G401 (cell line): Measurements from ENCODE around the gene DCC. TPM values are rescaled to one million over a fixed set of nuclear protein-coding genes. Genes with fewer than 3 reads are reported as not detected.
"Not testable (repeated sequence)": the region's sequence is repeated elsewhere in the genome, so short reads cannot be mapped to it uniquely, and the experiment has no call there.

ENCODE experiments used
- DNase-seq: peaks from one replicate; pipeline ENCODE4 v3.0.0-alpha.2; 2015; ENCODE audit warnings: low spot score
- in situ Hi-C: cut with HindIII; loops from 2 replicates; pipeline ENCODE4 v1.10.0; 2016; ENCODE audit warnings: low sequenced_read_pairs, mixed read lengths
- total RNA-seq: library from RNA; depleted of rRNA; stranded (reverse); fragments of >200 nt; shearing (Covaris generic); gene quantifications from 2 replicates; pipeline ENCODE4 v1.2.3, GENCODE V29; 2014

DCC gene
- total RNA-seq, 1 experiment from 2014 or later: not detected

DNA sequence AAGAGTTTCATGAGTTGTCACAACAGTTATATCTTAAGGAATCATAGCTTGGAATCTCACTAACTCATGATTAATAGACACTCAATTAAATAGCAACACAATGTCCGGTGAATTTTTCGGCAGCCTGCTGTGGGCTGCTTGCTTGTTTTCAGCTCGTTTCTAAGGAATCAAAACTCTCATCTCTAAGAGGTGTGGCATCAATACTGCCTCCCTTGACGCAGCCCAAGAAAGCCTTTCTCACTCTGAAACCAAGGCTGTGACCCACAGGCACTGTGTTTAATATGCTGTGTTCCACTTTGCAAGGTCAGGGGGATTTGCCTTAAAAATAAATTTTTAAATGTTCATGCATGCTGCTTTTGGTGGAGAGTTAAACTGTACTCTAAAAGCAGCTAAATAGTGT, 5.4 kb downstream of the DCC start:
- in situ Hi-C loops: no loop called here

DNA sequence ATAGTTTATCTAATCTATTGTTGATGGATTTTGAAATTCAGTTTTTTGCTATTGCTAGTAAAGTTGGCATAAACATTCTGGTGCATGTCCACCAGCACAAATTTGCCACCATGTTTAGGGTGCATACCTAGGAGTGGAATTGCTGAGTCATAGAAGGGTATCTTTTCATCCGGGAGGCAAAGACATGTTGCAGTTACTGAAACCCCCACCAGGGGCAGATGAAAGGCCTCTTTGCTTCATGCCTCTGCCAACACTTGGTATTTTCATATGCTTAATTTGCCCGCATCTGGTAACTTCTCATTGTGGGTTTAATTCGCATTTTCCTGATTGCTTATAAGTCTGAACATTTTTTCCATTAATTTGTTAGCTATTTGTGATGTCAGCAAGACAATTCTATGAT, 8.2 kb downstream of the DCC start:
- DNase-seq: no peak
- in situ Hi-C loops: no loop called here

More for the DNA sequence above, 5.4 kb downstream of the DCC start:
- DNase-seq: no peak

DNA sequence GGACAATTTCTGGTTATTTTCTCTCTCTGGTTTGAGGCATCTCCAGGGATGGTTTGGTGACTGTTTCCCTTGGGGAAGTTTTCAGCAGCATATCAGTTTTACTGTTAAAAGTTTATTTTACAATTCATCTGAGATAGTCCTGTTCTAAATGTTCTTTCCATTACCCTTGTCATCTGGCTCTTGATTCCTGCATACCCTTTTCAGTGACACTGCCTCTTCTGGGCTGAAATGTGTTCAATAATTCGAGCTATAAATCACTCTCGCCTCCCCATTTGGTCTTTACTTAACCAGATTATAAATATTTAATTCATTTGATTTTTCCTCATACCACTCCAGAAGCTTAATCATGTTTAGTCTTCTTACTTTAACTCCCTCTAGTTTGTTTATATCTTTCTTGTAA, 9.5 kb downstream of the DCC start:
- DNase-seq: no peak
- in situ Hi-C loops: no loop called here

DNA sequence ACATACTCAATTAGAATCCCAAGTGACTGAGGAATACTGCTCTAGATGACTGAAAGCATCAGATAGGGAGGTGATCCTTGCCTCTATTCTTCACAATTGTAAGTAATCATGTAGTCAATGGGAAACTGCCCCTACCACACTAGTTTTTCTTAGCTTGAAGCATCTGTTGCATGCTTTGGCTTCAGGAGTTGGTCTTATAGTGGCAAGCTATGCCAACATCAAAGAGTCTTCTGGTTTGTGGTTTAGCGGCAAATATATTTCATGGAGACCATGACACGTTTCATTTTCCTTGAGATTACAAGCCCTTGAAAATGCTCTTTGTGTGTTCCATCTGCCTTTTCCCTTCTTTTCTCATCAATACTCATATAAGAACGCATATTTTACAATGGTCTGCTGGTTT, 12.9 kb downstream of the DCC start:
- DNase-seq: no peak
- in situ Hi-C loops: no loop called here

DNA sequence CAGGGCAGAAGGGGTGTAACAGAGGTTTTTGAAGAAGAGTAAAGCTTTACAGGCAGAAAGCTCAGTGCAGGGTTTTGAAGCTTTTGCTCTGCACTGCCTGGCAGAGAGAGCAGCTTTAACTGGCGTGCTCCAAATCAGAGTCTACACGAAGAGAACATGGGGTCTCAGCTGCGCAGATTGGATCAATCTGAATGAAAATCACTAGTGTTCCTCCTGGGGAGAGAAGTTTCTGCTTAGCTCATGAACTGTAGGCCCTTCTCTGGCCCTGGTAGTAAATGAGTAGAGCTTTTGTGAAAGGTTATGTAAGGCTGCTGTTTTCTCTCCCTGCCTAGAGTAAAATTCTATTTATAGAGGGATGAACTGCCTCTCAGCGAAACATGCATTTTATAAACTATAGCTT, 13.6 kb downstream of the DCC start:
- DNase-seq: no peak
- in situ Hi-C loops: no loop called here

DNA sequence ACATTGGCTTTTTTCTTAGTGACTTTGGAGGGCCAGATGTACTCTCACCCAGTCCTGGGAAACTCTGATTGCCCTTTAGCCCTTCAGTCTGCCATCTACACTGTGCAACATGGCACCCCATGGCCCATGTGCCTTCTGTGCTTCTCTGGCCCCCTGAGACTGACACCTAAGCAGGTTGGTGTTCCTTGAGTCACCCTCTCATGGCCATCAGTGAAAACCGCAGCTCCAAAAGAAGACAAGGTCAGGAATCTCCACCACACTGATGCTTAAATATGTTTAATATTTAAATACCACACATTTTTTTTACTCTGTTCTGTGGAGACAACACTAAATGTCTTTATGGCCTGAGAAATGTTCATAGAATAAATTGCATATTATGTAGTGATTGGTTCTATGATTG, 23.9 kb downstream of the DCC start:
- in situ Hi-C loops: no loop called here
- DNase-seq: no peak

DNA sequence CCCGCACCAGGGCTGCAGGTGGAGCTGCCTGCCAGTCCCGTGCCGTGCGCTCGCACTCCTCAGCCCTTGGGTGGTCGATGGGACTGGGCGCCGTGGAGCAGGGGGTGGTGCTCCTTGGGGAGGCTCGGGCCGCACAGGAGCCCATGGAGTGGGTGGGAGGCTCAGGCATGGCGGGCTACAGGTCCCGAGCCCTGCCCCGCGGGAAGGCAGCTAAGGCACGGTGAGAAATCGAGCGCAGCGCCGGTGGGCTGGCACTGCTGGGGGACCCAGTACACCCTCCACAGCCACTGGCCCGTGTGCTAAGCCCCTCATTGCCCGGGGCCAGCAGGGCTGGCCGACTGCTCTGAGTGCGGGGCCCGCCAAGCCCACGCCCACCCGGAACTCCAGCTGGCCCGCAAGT, 26.9 kb downstream of the DCC start:
- in situ Hi-C loops, DNase-seq: not testable (repeated sequence)

DNA sequence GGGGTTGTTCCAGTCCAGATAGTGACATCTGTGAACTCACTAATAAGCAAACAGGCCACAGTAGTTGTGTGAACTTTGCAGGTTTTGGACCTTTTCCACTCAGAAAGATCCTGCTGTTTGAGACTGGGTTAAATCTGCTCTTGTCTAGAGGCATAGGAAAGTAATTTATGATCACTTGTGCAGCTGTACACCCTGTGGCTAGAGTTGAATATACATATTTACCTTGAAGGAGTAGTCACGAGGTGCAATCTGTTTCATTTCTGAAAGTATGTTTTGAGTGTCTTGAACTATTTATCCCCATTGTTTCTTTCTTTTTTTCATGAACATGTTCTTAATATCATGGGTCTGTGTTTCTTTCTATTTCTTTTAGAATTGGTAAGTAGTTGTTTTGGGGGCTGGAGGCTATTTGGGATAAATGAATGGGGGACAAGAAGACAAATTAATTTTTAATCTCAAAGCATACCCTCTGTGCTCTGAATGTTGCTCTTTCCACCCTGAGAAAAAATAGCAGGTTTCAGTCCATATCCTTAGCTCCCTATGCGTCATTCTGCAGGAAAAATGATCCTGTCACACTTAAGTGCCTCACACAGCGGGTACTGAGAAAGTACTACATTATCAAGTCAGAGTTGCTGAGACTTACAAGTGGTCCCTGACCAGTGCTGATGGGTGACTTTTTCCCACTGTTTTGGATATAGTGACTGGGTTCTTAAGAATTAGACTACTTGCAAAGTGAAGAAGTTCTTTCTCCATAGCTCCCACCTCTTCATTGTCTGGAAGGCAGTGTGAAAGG, 28.2 kb downstream of the DCC start:
- DNase-seq: no peak
- in situ Hi-C loops: no loop called here

DNA sequence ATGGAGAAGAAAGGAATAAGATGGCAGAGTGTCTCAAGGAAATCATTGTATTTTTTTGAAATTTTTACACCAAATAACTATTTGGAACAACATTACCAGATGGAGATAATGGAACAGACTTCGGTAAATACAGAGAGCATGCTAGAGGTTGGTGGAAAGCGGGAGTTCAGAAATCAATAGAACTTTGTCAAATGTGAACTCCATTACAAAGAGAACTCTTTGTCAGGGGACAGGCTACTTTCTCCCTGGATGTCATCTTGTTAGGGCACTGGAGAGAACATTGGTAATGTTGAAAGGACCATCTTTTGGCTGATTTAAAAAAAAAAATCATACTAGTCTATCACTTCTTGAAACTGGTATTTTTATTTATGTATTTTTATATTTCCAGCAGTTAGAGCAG, 30.8 kb downstream of the DCC start:
- in situ Hi-C loops: no loop called here
- DNase-seq: no peak

DNA sequence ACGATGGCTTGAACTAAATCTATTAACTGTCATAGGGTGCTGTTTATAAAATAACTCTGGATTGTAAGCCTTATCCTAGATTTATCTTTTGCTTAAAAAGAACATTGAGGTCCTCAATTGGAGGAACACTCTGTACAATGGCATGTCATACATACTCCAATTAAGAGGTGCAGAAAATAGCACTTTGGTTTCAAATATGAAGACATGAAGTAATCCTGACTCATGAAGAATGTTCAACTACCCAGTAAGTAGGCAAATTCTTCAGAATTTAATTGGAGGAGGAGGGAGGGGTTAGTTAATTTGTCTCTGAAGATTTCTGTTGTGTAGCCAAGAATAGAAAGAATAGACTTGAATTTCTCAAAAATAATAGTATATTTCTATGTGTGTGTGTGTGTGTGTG, 36.1 kb downstream of the DCC start:
- no peak for DNase-seq
- in situ Hi-C loops: no loop called here

DNA sequence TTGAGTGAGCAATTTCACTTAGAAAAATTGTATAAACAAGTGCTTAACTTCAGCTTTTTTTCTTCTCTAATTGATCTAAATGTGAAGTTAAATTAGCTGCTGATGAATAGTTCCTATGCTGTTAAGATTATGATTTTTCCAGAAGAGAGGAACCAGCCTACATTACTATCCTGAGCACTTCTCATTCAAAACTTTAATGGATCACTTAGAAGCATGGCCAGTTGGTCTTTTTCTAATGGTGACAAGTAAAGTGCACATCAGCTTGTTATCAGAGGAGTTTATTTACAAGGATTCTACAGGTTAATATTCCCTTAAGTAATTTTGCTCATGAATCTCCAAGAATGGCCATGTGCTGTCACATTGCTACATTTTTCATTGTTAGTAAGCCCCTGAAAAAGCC, 37.1 kb downstream of the DCC start:
- in situ Hi-C loops: no loop called here

DNA sequence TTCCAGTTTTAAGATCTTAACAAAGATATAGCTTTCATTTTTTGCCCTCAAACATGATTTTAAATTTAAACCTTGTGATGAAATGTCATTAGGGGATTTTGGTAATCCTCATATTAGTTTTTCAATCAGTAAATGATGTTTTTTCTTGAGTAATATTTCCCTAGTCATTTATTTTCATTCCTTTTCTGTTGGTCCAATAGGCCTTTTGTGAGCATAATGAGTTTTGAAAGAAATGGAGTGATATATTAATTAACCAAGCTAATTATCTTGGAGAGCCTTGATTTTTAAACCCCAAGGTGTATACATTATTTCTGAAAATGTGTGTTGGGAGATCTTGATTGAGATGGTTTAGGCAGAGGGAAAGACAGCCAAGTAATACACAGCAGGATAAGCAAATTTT, 46.3 kb downstream of the DCC start:
- DNase-seq: no peak
- in situ Hi-C loops: no loop called here

More for the DNA sequence above, 37.1 kb downstream of the DCC start:
- no peak for DNase-seq

DNA sequence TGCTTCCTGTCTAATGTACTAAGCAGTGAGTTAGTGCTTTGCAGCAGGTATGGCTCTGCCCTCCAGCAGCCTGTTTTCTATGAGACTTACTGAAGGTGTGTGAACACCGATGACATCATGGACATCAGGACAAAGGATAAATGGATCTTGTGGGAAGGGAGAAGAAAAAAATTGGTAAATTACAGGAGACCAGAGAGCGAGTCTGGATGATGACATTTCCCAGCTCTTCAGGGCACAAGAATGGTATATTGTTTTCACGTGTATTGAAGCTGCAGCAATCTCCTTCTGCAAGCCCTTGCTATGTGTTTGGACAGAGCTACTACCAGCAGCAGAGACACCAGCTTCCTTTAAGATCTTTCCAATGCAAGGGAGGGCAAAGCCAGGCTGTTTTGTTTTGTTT, 47.2 kb downstream of the DCC start:
- in situ Hi-C loops: no loop called here

DNA sequence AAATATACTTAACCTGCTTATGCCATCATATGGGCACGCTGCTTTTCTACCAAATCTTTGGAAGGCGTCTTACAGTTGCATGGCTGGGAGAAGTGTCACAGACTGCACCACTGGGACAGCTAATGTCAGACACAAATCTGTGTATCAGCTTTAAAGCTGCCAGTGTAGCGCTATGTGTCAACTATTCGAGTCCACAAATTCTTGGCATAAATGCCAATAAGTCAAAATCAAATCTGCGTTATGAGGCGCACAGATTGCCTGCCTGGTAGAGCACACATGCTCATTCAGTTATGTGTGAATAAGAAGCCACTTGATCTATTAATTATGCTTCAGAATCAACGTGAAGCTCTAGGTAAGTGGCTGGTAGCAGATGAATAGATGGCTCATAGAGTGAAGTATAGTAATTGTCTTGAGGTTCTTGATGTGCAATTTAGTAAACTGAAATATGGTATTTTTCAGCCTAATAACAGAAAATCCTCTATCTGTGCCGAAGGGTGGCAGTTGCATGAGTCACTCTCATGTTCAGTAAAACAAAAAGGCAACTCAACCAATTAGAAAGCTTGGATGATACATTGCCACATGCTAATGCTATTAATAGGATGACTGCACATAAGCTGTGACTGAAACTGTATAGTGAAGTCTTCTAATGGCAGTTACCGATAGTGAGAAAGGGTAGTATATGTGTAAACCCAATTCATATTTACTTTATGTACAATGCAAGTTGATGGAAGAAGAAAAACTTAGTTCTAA, 52.0 kb downstream of the DCC start:
- in situ Hi-C loops: no loop called here
- no peak for DNase-seq

More for the DNA sequence above, 47.2 kb downstream of the DCC start:
- DNase-seq: no peak

DNA sequence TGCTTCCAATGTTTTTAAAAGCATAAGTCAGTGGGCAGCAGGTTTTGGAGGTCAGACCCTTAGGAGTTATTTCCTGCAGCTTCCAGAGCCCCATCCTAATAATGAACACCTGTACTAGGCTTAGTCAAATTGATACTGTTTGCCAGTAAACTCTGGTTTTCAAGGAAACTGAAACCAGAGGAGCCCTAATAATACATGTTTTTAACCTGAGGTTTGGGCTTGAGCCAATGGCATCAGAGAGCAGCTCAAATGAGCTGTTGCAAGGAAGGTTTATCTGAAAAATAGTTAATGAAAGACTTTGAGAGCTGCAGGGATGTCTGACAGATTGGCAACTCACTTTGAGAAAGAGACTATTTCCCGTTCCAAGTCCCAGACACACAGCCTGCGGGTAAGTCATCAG, 54.6 kb downstream of the DCC start:
- in situ Hi-C loops: no loop called here
- DNase-seq: no peak

DNA sequence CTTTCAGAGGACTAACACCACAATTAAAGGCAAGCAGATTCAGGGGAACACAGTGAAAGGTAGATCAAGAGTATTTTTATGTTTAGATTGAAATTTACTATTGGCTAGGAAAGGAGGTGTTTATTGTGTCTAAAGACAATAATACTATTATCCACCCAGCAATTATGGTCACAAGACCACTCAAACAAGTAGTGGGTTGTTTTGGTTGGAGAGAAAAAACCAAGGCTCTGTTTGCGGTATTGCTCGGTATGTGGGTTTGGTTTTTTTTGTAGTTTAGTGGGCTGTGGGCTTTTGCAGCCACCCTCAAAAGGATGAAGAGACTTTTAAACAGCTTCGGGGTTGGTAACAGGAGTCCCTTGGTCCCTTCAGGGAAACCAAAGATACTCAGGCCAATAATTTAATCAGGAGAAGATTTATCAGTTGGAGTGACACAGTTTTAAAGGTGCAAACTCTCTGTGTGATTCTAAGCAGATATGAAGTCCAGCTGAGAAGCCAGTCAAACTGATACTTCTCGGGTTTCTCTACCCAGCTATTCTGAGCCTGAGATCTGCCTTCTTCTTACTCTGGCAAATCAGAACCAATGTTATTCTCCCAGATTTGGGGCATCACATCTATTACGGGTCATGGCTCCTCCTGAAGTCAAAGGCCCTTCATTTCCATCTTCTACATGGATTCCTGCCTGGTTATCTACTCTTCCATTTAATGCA, 55.3 kb downstream of the DCC start:
- DNase-seq: no peak
- in situ Hi-C loops: no loop called here

DNA sequence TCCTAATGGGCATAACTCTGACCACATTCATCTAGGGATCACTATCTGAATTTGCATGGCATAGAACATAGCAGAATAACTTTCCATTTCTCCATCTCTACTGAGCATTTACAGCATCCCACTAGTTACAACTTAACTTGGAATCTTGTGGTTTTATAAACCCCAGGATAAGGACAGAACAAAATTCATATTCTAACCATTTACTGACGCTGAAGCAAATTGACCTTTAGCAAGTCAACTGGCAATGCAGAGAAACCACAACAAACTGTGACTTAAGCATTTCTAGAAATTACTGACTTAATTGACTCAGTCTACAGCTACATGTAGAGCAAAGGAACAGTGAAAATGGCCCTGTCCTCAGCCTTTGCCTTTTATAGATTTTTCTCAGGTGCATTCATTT, 61.2 kb downstream of the DCC start:
- in situ Hi-C loops: no loop called here
- DNase-seq: no peak

DNA sequence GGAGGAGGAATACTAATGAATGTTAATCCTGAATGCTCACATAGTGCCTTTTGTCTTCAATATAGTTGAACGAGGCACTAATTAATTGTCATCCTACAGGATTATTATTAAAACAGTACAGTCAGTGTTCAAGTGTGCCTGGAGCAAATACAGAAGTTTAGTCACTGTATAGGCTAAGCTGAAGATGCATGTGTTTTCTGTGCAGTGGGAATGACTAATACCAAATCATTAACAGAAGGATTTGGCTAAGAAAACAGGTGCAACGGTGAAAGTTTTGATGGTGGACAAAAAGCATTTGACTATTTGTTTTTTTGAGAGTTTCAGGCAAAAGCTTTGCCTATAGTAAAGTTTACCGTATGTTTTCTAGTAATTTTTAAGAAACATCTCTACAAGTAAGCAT, 62.8 kb downstream of the DCC start:
- in situ Hi-C loops: no loop called here
- DNase-seq: no peak

DNA sequence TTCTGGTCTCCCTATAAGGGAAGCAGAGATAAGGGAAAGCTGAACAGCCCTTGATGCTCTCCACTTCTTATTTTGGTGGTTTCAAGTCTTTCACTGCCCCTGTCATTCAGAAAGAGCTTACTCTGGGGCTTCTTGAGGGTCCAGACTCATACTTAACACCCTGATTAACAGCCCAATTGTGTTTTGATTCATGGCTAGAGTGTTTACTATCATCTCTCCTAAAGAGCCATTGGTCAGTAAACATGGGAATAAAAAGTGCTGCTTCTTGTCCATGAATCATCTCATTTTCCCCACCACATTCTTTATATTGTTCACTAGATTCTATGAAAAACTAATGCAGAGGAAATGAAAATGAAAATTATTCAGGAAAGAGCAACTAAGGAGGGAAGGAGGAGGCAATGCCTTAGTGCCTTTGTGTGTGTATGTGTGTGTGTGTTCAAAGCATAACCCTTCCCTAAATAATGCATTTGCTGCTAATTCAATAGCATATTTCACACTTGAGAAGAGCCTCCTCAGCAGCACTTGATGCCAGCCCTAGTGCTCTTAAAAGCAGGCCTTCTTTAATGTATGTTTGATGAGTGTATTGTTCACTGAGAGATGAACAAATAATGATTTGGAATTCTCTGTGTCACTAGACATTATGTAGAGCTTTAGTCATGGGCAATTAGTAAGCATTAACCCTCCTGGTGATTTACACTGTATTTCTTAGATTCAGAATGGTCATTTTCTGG, 63.5 kb downstream of the DCC start:
- in situ Hi-C loops: no loop called here
- no peak for DNase-seq
